NCI-H187 treated with DMSO at 0.1 percent for 48 hours (cell line): ENCODE data around the gene MYLK3.

Source experiments
- DNase-seq: peaks from one replicate; lab custom pipeline; 2025; lab: John Stamatoyannopoulos, UW

MYLK3 gene

DNA sequence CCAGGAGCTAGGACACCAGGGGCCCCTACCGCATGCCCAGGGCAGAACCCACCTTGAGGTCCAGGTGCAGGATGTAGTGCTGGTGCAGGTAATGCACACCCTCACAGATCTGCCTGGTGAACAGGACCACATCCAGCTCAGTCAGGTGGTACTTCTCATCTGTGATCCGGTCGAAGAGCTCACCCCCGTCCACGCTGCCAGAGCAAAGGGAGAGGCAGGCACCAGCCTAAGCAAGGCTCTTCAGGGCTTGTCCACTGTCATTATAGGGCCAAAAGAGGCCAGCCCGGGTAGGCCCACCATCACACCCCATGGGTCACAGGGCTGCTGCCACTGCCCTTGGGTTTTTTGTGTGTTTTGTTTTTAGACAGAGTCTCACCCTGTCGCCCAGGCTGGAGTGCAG, 21.0 kb downstream of the MYLK3 start:
- DNase-seq, result no peak

DNA sequence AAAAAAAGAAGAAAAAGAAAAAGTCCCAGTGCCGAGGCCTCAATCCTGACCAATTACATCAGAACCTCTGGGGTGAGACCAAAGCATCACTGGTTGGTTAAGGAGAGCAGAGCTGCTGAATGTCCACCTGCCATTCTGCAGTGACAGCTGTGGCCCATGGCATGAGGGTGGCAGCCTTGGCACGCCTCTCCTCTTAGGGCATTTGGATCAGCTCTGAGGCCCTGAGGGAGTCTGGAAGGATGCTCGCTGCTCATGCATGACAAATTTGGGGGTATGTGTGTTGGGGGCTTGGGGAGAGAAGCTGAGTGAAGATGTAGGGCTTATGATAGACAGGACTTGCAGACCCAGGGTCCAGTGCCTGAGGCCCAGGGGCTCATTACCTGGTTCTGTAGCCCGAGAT, 26.3 kb downstream of the MYLK3 start:
- no peak for DNase-seq

DNA sequence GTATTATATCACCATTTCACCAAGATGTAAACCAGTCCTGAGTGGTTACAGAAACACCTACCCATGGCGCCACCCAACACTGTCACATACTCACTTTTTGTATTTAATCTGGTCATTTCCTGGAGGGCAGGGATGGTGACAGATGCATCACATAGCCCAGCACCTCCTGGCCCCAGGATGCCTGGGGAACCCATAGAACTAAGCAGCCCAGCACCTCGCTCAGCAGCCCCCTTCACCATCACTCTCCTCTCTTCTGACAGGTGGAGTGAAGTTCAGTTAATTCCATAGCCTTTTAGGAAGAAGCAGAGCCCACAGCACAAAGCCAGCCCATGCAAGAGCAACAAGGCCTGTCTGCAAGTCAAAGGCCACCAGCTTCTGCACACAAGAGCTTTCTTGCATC, 27.5 kb downstream of the MYLK3 start:
- DNase-seq, result no peak

DNA sequence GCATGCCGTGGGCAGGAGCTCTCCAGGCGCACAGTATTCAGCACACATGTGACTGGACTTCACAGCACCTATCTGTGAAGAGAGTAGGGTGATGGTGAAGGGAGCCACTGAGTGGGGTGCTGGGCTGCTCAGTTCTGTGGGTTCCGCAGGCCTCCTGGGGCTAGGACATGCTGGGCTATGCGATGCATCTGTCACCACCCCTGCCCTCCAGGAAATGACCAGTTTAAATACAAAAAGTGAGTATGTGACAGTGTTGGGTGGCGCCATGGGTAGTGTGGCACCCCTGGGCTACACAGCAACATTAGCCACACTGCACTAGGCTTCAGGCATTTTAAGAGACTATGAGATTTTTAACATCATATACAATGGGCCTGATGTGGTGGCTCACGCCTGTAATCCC, 28.6 kb downstream of the MYLK3 start:
- DNase-seq, result no peak

DNA sequence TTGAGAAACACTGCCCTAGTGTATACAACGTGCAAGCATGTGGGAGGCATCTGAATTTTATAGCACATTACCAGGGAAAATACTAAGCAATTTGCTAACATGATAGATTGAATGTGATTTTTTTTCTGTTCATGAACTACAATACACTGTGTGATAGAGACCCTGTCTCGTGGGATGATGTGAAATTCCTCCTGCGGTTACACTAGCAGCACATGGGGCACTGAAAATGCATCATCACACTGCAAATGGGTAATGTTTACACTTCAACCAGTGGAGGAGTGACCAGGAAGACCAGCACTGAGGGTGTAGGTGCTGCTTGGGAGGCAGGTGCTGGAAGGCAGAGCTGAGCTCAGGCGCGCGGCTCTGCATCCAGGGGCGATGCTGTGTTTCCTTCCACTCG, 29.9 kb downstream of the MYLK3 start:
- DNase-seq, result no peak

DNA sequence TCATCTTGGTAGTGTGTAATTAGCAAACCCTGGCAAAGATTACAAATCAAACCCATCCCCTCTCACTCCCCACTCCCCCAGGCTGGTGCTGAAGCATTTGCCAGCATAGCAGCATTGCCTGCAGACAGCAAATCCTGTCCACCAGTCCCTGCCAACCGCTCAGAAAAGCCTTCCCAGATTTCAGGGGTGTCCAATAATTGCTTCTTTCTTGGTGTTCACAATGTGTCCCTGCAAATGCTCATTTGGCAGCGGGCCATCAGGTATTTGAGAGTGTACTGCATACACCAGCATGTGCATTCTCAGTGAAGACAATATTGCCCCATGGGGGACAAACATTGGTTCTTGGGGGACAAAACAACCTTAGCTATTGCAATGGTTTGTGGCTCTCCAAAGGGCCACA, 30.5 kb downstream of the MYLK3 start:
- DNase-seq, result no peak

DNA sequence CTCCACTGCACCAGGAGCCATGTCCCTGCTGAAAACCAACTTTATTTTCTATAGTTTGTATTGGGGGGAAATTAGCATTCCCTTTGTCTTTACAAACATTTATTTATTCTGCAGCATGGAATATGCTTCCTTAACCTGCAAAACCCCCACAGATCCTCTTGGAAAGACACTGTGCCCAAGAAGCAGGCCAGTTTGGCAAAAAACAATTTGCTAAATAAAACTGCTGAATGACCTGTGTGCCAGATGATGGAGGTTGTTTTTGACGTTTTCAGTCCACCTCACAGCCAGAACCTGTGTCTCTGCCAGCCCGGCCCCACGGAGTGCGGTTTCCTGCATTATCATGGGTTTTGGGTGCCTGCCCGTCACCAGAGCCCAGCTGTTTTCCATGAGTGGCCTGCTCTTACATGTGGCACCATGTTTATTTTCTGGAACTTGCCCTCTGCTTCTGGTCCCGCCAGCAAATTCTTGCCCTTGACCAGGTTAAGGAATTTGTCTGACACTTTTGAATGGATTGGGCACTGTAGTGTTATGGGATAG, 32.3 kb downstream of the MYLK3 start:
- DNase-seq, result no peak

DNA sequence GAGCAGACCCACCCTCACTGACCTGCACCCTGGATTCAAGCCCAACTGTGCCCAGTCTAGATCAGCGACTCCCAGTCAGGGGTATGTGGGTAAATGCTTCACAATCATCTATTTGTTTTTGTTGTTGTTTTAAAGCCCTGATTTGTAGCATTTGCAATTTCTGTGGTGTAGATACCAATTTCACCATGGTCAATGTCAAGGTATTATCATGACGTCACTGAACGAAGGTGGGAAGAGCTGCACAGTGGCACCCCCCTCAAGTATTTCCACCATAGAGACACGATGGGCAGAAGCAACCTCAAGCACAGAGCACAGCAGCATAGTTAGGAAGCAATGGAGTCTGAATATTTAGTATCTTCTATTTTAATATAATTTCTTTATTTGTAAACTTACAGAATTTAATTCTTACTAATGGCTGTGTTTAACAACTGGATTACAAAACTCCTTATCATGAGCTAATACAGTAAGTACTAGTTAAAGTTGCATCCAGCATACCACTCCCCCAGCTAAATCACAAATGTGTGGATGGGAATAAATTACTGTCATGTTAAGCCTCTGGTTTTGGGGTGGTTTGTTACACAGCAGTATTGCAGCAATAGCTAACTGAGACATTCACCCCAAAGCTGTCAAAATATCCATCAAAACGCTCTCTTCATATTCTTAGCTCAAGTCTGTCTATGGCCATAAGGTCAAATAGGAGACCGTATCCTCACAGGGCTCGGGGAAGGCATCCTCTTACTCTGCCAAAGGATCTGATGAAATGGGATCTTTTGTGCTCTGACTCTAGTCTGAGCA, 33.1 kb downstream of the MYLK3 start:
- DNase-seq, result no peak

DNA sequence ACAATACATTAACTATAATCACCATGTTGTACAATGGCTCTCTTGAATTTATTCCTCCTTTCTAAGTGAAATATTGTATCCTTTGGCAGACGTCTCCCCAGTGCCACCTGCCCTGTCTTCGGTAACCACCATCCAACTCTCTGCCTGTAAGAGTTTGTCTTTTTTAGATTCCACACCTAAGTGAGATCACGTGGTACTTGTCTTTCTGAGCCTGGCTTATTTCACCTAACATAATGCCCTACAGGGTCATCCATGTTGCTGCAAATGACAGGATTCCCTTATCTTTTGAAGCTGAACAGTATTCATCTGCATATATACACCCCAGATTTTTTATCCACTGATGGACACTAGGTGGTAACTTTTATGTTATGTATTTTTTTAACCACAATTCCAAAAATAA, 34.5 kb downstream of the MYLK3 start:
- no peak for DNase-seq

DNA sequence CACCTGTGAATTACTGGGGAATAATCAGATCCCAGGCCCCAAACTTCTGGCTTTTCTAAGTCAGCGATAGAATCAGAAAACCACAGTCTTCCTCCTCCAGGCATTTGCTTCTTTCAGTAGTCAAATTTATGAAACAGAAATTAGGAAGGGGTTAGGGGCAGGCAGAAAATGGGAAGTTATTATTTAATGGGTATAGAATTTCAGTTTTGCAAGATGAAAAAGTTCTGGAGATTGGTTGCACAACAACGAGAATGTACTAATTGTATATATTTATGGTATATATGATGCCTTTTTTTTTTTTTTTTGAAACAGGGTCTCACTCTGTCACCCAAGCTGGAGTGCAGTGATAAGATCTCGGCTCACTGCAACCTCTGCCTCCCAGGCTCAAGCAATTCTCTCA, 35.2 kb downstream of the MYLK3 start:
- no peak for DNase-seq

DNA sequence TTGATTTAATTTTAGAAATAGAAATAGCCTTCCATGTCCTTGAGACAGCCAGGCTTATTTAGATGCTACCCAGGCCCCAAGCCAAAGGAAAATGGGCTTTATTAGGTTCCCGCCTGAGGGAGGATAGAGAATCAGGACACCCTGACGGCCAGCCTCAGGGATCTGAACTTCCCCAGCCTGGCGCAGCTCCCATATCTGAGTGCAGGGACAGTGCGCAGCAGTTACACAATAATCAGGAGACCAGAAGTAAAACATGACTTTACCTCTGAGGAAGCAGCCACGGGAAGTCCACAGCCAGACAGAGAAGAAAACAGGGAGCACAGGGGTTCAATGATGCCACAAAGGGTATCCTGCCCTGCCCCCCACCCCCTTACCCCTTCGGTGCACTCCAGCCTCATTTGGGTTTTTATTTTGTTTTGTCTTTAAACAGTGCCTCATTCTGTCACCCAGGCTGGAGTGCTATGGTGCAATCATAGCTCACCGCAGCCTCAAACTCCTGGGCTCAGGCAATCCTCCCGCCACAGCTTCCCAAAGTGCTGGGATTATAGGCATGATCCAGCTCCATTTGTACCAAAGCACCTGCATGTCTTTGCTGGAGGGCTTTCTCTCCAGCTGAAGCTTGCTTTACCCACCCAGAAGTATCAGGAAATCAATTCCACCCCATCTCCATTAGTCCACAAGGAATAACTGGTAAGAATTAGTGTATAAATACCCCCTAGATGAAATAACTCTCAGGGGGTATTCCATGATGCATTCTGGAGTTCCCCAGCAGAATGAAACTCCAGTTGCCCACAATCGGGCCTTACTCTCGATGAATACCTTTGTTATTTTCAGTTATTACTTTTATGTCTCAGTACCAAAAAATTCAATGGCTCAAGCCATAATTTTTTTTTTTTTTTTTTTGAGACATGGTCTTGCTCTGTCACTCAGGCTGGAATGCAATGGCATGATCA, 36.8 kb downstream of the MYLK3 start:
- DNase-seq, result no peak

DNA sequence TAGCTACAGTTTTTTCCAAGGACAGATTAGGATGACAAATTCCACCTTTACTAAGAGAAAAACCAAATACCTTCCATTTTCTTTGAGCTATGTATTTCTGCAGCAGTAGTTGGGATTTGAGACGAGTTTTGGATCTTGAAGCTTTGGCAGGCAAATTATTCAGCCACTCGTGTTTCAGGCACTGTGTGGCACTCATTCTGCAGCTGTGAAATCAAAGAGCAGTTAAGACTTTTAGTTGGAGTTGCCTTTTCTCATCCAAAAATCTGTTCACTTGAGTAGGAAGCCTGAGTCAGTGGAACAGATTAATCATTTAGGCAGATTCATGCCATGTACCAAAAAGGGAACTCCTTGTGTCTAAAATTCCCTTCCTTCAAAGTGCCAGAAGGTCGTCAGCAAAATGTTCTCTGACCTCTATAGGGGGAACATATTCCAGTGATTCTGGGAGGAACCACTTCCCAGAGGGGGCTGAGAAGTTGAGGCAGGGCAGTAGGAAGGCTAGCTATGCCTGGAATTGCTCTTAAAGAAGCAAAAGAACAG, 38.6 kb downstream of the MYLK3 start:
- DNase-seq, result no peak

DNA sequence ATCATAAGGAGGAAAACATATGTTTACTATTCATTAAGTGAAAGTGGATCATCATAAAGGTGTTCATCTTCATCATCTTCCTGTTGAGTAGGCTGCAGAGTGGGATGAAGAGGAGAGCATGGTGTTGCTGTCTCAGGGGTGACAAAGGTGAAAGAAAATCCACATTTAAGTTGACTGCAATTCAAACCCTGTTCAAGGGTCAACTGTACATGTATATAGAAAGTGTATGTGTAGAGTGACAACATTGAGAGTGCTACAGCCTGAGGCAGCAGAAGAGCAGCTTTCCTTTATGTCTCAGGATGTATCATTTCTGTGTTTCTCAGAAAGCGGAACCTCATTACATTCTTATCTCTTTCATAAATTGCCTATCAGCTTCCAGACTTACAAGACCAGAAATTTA, 41.5 kb downstream of the MYLK3 start:
- DNase-seq, result no peak

DNA sequence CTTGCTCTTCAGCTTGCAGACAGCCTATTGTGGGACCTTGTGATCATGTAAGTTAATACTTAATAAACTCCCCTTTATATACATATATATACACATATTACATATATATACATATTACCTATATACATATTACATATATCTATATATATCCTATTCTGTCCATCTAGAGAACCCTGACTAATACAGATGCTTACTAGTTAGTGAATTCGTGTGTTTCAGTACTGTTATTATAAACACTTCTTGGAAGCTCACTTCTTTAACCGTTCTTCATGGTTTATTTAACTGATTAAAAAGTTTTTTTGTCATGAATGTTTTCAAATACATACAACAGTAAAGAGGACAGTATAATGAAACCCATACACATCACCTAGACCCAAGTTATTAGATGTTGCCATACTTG, 46.1 kb downstream of the MYLK3 start:
- no peak for DNase-seq

DNA sequence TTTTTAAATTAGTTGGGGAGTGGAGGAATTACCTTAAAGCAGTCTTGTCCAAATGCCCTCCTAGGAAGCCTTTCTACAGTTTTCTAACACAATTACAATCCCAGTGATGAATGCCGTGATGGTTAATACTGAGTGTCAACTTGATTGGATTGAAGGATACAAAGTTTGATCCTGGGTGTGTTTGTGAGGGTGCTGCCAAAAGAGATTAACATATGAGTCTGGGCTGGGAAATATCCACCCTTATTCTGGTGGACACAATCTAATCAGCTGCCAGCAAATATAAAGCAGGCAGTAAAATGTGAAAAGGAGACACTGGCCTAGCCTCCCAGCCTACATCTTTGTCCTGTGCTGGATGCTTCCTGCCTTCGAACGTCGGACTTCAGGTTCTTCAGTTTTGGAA, 46.5 kb downstream of the MYLK3 start:
- no peak for DNase-seq

DNA sequence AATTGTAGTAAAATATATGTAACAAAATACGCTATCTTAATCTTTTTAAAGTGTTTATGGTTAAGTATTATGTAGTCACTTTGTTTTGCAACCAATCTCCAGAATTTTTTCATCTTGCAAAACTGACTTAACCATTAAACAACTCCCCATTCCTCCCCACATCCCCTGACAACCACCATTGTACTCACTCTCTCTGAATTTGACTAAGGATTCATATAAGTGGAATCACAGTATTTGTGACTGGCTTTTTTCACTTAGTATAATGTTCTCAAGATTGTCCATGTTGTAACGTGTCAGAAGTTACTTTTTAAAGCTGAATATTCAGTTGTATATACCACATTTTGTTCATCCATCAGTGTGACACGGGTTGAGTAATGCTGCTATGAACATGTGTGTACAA, 48.1 kb downstream of the MYLK3 start:
- DNase-seq, result no peak

DNA sequence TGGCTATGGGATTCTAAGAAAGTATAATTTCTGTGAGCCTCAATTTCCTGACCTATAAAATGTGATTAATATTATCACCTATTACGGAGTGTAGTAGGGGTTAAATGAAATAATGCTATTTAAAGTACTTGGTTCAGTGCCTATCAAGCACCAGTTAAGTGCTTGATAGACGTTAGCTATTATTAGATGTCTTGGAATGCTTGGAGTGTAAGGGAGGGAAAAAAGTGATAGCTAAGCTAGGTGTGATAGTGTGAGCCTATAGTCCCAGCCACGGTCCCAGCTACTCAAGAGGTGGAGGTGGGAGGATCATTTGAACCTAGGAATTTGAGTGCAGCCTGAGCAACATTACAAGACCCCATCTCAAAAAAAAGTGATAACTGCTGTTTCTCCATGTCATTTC, 51.2 kb downstream of the MYLK3 start:
- no peak for DNase-seq

DNA sequence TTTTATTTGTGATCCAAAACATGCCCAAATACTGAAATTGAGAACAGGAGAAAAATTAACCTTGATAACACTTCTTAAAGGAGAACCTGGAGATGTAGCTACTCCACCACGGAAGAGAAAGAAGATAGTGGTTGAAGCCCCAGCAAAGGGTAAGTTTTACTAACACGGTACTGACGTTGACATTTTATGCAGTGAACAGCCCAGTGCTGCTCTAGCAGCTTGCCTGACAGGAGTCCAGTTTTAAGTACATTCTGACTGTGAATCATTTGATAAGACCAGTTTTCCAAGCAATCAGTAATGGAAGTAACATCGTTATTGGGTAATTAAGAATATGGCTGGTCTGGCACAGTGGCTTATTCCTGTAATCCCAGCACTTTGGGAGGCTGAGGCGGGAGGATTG, 52.2 kb downstream of the MYLK3 start:
- no peak for DNase-seq

DNA sequence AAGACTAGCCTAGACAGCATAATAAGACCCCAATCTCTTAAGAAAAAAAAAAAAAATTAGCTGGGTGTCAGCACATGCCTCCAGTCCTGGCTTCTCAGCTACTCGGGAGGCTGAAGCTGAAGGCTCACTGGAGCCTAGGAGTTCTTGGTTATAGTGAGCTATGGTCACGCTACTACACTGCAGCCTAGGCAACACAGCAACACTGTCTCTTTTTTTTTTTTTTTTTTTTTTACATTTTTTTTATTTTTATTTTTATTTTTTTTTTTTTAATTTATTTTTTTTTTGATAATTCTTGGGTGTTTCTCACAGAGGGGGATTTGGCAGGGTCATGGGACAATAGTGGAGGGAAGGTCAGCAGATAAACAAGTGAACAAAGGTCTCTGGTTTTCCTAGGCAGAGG, 54.5 kb downstream of the MYLK3 start:
- DNase-seq, result no peak

DNA sequence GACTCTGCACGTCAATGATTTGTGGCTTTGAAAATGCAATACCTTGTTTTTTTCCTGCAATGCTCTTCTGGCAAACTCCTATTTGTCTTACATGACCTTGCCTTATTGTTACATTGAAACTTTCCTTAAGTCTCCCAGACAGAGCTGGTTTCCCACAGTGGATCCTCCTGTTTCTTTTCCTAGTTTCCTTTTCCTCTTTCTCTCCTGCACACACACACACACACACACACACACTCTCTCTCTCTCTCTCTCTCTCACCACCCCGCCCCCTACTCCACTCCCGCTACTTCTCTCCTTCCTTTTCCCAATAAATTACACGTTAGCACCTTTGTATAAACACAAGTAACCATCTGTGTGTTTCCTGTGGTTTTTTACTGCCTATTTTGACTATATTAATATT, 56.4 kb downstream of the MYLK3 start:
- DNase-seq, result no peak

DNA sequence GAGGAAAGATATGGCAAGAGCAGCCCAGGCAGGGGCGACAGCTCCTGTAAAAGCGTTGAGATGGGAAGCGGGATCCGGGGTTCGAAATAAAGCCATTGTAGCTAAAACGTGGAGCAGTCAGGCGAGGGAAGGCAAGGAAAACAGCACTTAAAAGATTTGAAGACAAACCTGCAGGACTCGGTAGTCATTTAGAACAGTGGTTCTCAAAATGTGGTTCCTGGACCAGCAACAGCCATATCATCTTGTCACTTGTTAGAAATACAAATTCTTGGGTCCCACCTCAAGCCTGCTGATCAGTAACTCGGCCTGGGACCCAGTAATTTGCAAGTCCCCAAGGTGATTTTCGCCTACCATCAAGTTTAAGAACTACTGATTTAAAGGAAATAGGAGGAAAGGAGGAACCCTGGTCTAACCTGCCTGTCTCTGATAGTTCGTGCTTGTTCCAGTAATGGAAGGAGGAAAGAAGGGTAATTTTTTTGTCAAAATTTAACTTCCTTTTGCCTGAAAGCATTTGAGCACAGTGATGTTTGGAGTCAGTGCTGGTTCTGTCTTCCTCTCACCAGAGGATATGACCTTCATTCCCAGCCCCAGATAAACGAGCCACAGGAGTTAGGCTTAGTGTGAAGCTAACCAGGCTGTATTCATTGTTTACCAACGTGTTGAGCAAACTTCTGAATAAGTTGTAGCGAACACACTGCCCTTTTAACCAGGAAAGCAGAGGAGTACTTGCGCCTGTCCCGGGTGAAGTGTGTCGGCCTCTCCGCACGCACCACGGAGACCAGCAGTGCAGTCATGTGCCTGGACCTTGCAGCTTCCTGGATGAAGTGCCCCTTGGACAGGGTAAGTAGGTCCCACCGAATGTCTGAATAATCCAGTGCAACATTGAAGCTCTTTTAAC, 57.6 kb downstream of the MYLK3 start:
- no peak for DNase-seq
